ENCODE measurements around the gene ZNF830. TPM values are rescaled to one million over a fixed set of nuclear protein-coding genes. Genes with fewer than 3 reads are reported as not detected.
"Not testable (repeated sequence)": the region's sequence is repeated elsewhere in the genome, so short reads cannot be mapped to it uniquely, and the experiment has no call there.

Gene ZNF830
- total and polyA plus RNA-seq, 4 donors, result 3.6 to 6.9 (median 4.6) TPM

GRCh38 chr17:34926661-34927060 is 34.7 kb upstream of the ZNF830 start:
- DNase-seq (ENCODE audit: low spot score), result no peak
- H3K27ac ChIP-seq (ENCODE audit: low read depth in 1 of 2, low read length in 2 of 2), result no peak overlapping the region
- H3K4me3 ChIP-seq (ENCODE audit: low read depth in 1 of 3, low read length in 3 of 3), result no peak overlapping the region
- 95% methylated on average over 3 of the region's 3 CpGs for WGBS
- H3K4me1 ChIP-seq (ENCODE audit: control insufficient read depth in 4 of 4, insufficient read depth in 4 of 4, low read length in 3 of 4), result no peaks in the 10 kb centered on the region
- H3K9me3 ChIP-seq (ENCODE audit: control insufficient read depth in 4 of 4, low read length in 3 of 4), result no peaks in the 10 kb centered on the region
- no peaks in the 10 kb centered on the region for H3K36me3 ChIP-seq (ENCODE audit: control insufficient read depth in 4 of 4, insufficient read depth in 3 of 4, low read depth in 1 of 4, low read length in 3 of 4)
- TF ChIP-seq JUND (IDR thresholded peaks at IDR 0.05), result no peak
- no peak for TF ChIP-seq ATF3 (IDR thresholded peaks at IDR 0.05)
- no peak for TF ChIP-seq TAF1 (conservative IDR thresholded peaks at IDR 0.05)
- no peak for TF ChIP-seq ZBTB33 (IDR thresholded peaks at IDR 0.05)
- no peak for TF ChIP-seq NR2F2 (IDR thresholded peaks at IDR 0.05)
- no peak for TF ChIP-seq RAD21 (IDR thresholded peaks at IDR 0.05)
- TF ChIP-seq SP1 (IDR thresholded peaks at IDR 0.05), result no peak
- no peak for TF ChIP-seq HNF4G (IDR thresholded peaks at IDR 0.05)
- no peak for TF ChIP-seq CTCF (IDR thresholded peaks at IDR 0.05; ENCODE audit: low read depth, low read length, missing input control)
- no peak for TF ChIP-seq HNF4A (conservative IDR thresholded peaks at IDR 0.05)
- no peak for TF ChIP-seq MAX (IDR thresholded peaks at IDR 0.05)
- no peak for TF ChIP-seq REST (IDR thresholded peaks at IDR 0.05)
- TF ChIP-seq EGR1 (IDR thresholded peaks at IDR 0.05; ENCODE audit: low read depth in 2 of 2), result no peak
- no peak for TF ChIP-seq FOXA1 (IDR thresholded peaks at IDR 0.05)
- no peak for TF ChIP-seq YY1 (IDR thresholded peaks at IDR 0.05)
- TF ChIP-seq FOXA2 (IDR thresholded peaks at IDR 0.05), result no peak
- no peak for TF ChIP-seq GABPA (IDR thresholded peaks at IDR 0.05 in 1 of 2, conservative IDR thresholded peaks at IDR 0.05 in 1 of 2)
- H3K27me3 ChIP-seq (ENCODE audit: control insufficient read depth in 4 of 4, insufficient read depth in 4 of 4, low read length in 3 of 4), result no peaks in the 10 kb centered on the region
- no peak overlapping the region for H3K9ac ChIP-seq (ENCODE audit: low read depth in 1 of 2, low read length in 2 of 2)

- no peak overlapping the region for H3K27ac ChIP-seq (ENCODE audit: low read depth in 1 of 2, low read length in 2 of 2)
- H3K9ac ChIP-seq (ENCODE audit: low read depth in 1 of 2, low read length in 2 of 2), result no peak overlapping the region
- no peaks in the 10 kb centered on the region for H3K36me3 ChIP-seq (ENCODE audit: control insufficient read depth in 4 of 4, insufficient read depth in 3 of 4, low read depth in 1 of 4, low read length in 3 of 4)
- no peak overlapping the region for H3K4me3 ChIP-seq (ENCODE audit: low read depth in 1 of 3, low read length in 3 of 3)
- no peak for TF ChIP-seq CTCF (IDR thresholded peaks at IDR 0.05; ENCODE audit: low read depth, low read length, missing input control)
- no peak for TF ChIP-seq HNF4A (conservative IDR thresholded peaks at IDR 0.05)
- TF ChIP-seq TAF1 (conservative IDR thresholded peaks at IDR 0.05), result no peak
- no peak for TF ChIP-seq SP1 (IDR thresholded peaks at IDR 0.05)
- TF ChIP-seq GABPA (IDR thresholded peaks at IDR 0.05 in 1 of 2, conservative IDR thresholded peaks at IDR 0.05 in 1 of 2), result no peak
- no peak for TF ChIP-seq FOXA1 (IDR thresholded peaks at IDR 0.05)
- TF ChIP-seq HNF4G (IDR thresholded peaks at IDR 0.05), result no peak
- no peak for TF ChIP-seq NR2F2 (IDR thresholded peaks at IDR 0.05)
- no peak for TF ChIP-seq RAD21 (IDR thresholded peaks at IDR 0.05)
- no peak for TF ChIP-seq YY1 (IDR thresholded peaks at IDR 0.05)
- no peak for TF ChIP-seq MAX (IDR thresholded peaks at IDR 0.05)
- TF ChIP-seq FOXA2 (IDR thresholded peaks at IDR 0.05), result no peak
- H3K4me1 ChIP-seq (ENCODE audit: control insufficient read depth in 4 of 4, insufficient read depth in 4 of 4, low read length in 3 of 4), result no peaks in the 10 kb centered on the region
- H3K9me3 ChIP-seq (ENCODE audit: control insufficient read depth in 4 of 4, low read length in 3 of 4), result no peaks in the 10 kb centered on the region
- no peaks in the 10 kb centered on the region for H3K27me3 ChIP-seq (ENCODE audit: control insufficient read depth in 4 of 4, insufficient read depth in 4 of 4, low read length in 3 of 4)
- no peak for DNase-seq (ENCODE audit: low spot score)
Measured at GRCh38 chr17:34930283-34930682, 31.1 kb upstream of the ZNF830 start.

- H3K27ac ChIP-seq (ENCODE audit: low read depth in 1 of 2, low read length in 2 of 2); H3K27me3 ChIP-seq (ENCODE audit: control insufficient read depth in 4 of 4, insufficient read depth in 4 of 4, low read length in 3 of 4); DNase-seq (ENCODE audit: low spot score); H3K9ac ChIP-seq (ENCODE audit: low read depth in 1 of 2, low read length in 2 of 2); H3K36me3 ChIP-seq (ENCODE audit: control insufficient read depth in 4 of 4, insufficient read depth in 3 of 4, low read depth in 1 of 4, low read length in 3 of 4); H3K9me3 ChIP-seq (ENCODE audit: control insufficient read depth in 4 of 4, low read length in 3 of 4); H3K4me1 ChIP-seq (ENCODE audit: control insufficient read depth in 4 of 4, insufficient read depth in 4 of 4, low read length in 3 of 4); H3K4me3 ChIP-seq (ENCODE audit: low read depth in 1 of 3, low read length in 3 of 3): not testable (repeated sequence)
- WGBS, result 96% methylated on average over 4 of the region's 4 CpGs
Measured at GRCh38 chr17:34950780-34951179, 10.6 kb upstream of the ZNF830 start.
